ENCODE measurements around the gene KRT15.

KRT15 gene

GRCh38 chr17:41527063-41528023, 8.7 kb upstream of the KRT15 start:
- no peak overlapping the region for H3K4me3 ChIP-seq (ENCODE audit: low read depth, low read length)
- no peak for DNase-seq (ENCODE audit: low read depth)
- TF ChIP-seq, protein P1, sequence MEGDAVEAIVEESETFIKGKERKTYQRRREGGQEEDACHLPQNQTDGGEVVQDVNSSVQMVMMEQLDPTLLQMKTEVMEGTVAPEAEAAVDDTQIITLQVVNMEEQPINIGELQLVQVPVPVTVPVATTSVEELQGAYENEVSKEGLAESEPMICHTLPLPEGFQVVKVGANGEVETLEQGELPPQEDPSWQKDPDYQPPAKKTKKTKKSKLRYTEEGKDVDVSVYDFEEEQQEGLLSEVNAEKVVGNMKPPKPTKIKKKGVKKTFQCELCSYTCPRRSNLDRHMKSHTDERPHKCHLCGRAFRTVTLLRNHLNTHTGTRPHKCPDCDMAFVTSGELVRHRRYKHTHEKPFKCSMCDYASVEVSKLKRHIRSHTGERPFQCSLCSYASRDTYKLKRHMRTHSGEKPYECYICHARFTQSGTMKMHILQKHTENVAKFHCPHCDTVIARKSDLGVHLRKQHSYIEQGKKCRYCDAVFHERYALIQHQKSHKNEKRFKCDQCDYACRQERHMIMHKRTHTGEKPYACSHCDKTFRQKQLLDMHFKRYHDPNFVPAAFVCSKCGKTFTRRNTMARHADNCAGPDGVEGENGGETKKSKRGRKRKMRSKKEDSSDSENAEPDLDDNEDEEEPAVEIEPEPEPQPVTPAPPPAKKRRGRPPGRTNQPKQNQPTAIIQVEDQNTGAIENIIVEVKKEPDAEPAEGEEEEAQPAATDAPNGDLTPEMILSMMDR (IDR thresholded peaks at IDR 0.05; ENCODE audit: control insufficient read depth, extremely low read depth, insufficient read depth), result no peak

GRCh38 chr17:41524261-41524660, 5.6 kb upstream of the KRT15 start:
- no peak overlapping the region for H3K4me3 ChIP-seq (ENCODE audit: low read depth, low read length)
- DNase-seq (ENCODE audit: low read depth), result no peak
- TF ChIP-seq, protein P1 (IDR thresholded peaks at IDR 0.05; ENCODE audit: control insufficient read depth, extremely low read depth, insufficient read depth), result no peak

GRCh38 chr17:41523787-41524186, 5.1 kb upstream of the KRT15 start:
- no peak overlapping the region for H3K4me3 ChIP-seq (ENCODE audit: low read depth, low read length)
- TF ChIP-seq, protein P1 (IDR thresholded peaks at IDR 0.05; ENCODE audit: control insufficient read depth, extremely low read depth, insufficient read depth), result no peak
- no peak for DNase-seq (ENCODE audit: low read depth)

- H3K4me3 ChIP-seq (ENCODE audit: low read depth, low read length), result no peak overlapping the region
- TF ChIP-seq, protein P1 (IDR thresholded peaks at IDR 0.05; ENCODE audit: control insufficient read depth, extremely low read depth, insufficient read depth), result no peak
- DNase-seq (ENCODE audit: low read depth), result no peak
Observed at GRCh38 chr17:41523225-41523593, 4.5 kb upstream of the KRT15 start.

DNA sequence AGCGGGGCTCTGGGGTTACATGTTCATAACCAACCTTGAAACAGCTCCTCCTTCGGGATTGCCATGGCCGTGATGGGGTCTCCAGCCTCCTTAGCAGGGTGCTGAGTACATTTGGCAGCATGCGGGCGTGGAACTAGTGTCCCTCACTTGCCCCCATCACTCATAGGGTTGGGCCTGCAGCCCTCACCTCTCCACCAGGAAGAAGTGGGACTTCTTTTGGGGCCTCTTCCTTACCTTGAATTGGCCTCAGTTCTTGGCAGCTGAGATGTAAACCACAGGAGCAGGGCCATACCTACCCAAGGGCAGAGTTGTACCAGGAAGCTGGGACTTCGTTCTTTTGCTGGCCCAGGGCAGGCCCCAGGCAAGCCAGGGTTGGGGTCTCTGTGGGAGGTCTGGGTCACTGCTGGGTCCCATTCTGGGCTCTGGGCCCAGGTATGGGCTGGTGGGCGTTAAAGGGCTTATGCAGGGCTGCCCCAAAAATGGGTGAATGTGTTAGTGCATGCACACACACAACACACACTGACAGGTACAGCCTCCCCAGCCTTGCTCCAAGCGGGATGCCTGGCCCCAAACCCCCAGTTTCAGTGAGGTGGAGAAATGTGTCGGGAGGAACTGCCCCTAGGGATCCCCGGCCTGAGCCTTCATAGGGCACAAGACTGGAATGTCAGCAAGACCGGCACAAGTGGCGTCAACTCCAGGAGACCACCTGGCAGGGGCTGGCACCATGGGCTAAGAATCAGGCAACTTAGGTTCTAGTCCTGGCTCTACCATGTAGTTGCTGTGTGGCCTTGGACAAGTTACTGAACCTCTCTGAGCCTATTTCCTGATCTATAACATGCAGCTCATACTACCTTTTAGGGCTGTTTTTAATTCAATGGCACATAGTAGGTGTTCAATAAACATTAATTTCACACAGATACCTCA, 3.9 kb upstream of the KRT15 start:
- H3K4me3 ChIP-seq (ENCODE audit: low read depth, low read length), result no peak overlapping the region
- TF ChIP-seq, protein P1 (IDR thresholded peaks at IDR 0.05; ENCODE audit: control insufficient read depth, extremely low read depth, insufficient read depth), result no peak
- DNase-seq (ENCODE audit: low read depth), result no peak

GRCh38 chr17:41521574-41522261, 3.0 kb upstream of the KRT15 start:
- no peak overlapping the region for H3K4me3 ChIP-seq (ENCODE audit: low read depth, low read length)
- TF ChIP-seq, protein P1 (IDR thresholded peaks at IDR 0.05; ENCODE audit: control insufficient read depth, extremely low read depth, insufficient read depth), result no peak
- no peak for DNase-seq (ENCODE audit: low read depth)
